Gastroesophageal sphincter (tissue), 3 donors: ENCODE results near the gene NOBOX.
"Not testable (repeated sequence)": the region's sequence is repeated elsewhere in the genome, so short reads cannot be mapped to it uniquely, and the experiment has no call there.

Experiments
- CTCF ChIP-seq, 4 experiments: fragments of 200-600 bp in 2 of 4; fragments of 450-650 bp in 2 of 4; sonication (generic) in 1 of 4; IDR thresholded peaks; one replicate each; pipeline ENCODE4 v1.5.1; 2017 to 2019; ENCODE audit warnings: antibody characterized with exemption in 4 of 4, mild to moderate bottlenecking in 2 of 4, moderate library complexity in 2 of 4
- EP300 ChIP-seq: sonication (generic); formaldehyde crosslinking; IDR thresholded peaks from one replicate; pipeline ENCODE4 v1.6.1; 2017; ENCODE audit warnings: antibody characterized with exemption, mild to moderate bottlenecking

- not testable (repeated sequence) for TF ChIP-seq CTCF (IDR thresholded peaks at IDR 0.05); EP300
These were observed 38.0 kb downstream of the NOBOX start for GRCh38 chr7:144365523-144365922.
